ENCODE data around the gene SORL1-AS1.
A peak's percentile ranks its signal among the peaks of the same experiment; 100 is the strongest.

Gene SORL1-AS1

GRCh38 chr11:121453589-121454299 lies 977 bp upstream of the SORL1-AS1 start:
- H3K4me3 ChIP-seq (replicated peaks in 1 of 3; ENCODE audit: low read depth in 2 of 3, low read length in 3 of 3) = peak overlapping the region; percentile 70 to 98 (median 88)
- no peaks in the 10 kb centered on the region for H3K9me3 ChIP-seq (replicated peaks in 1 of 2; ENCODE audit: control insufficient read depth in 1 of 2, insufficient read depth in 1 of 2, low read length in 2 of 2)
- Mint-ChIP-seq H3K36me3 (peaks cover 16 to 29% of the 10 kb centered on the region in 2 donors), H3K27ac (peak overlapping the region; percentile 26 to 97 (median 83)), H3K4me3 (peak overlapping the region; percentile 98 to 99), H3K9me3 (peaks cover 0 to 2% (median 0%) of the 10 kb centered on the region in 7 donors), H3K4me1 (peaks cover 93% of the 10 kb centered on the region), H3K27me3 (ENCODE audit: low read depth in 3 of 3) (no peaks in the 10 kb centered on the region)
- WGBS (ENCODE audit: insufficient coverage) = 69% methylated on average over 2 of the region's 6 CpGs
- H3K9ac ChIP-seq (ENCODE audit: insufficient read depth, low read length, poor library complexity, severe bottlenecking) = peak overlapping the region; percentile 83
- H3K4me2 ChIP-seq (replicated peaks; ENCODE audit: extremely low read depth, low read length, poor library complexity, severe bottlenecking) = peak overlapping the region; percentile 86
- H4K20me1 ChIP-seq (ENCODE audit: insufficient read depth, low read length) = peaks cover 63% of the 10 kb centered on the region
- peak overlapping the region; percentile 5 to 99 for H3K27ac ChIP-seq (ENCODE audit: low read depth in 1 of 2, low read length in 2 of 2)
- no peak for TF ChIP-seq CTCF (IDR thresholded peaks at IDR 0.05)
- H3K4me1 ChIP-seq (ENCODE audit: control insufficient read depth in 1 of 2, insufficient read depth in 2 of 2, low read length in 2 of 2) = peaks cover 81 to 94% of the 10 kb centered on the region in 2 donors
- peak in 2 of 3 donors; percentile 32 to 43 for DNase-seq
- no peak overlapping the region for H2AFZ ChIP-seq (ENCODE audit: insufficient read depth, low read depth, low read length, poor library complexity, severe bottlenecking)
- H3K27me3 ChIP-seq (ENCODE audit: control insufficient read depth in 2 of 2, insufficient read depth in 2 of 2, low read length in 2 of 2) = no peaks in the 10 kb centered on the region
- intact Hi-C loops (cut with micrococcal nuclease) = loop anchor here (5.0 kb wide), 2 partner anchors 36 to 124 kb away; no protein-coding TSS in a partner anchor
- peaks cover 81% of the 10 kb centered on the region for H3K79me2 ChIP-seq (ENCODE audit: insufficient read depth, low read length)
- H3K36me3 ChIP-seq (replicated peaks in 1 of 2; ENCODE audit: control insufficient read depth in 1 of 2, insufficient read depth in 2 of 2, low read length in 2 of 2) = peaks cover 2 to 13% of the 10 kb centered on the region in 2 donors

GRCh38 chr11:121451986-121452608 lies 670 bp downstream of the SORL1-AS1 start, which contains the start of gene SORL1:
Gene SORL1 (plus strand): TSS chr11:121452314. CDS start chr11:121452332, 18 bp downstream.
- Mint-ChIP-seq H3K36me3 (peaks cover 4 to 16% of the 10 kb centered on the region in 2 donors), H3K4me3 (peak within 1 kb of the TSS; percentile 98 to 99), H3K27me3 (ENCODE audit: low read depth in 3 of 3) (no peaks in the 10 kb centered on the region), H3K4me1 (peaks cover 93% of the 10 kb centered on the region), H3K27ac (peak within 1 kb of the TSS; percentile 89 to 97 (median 91)), H3K9me3 (peaks cover 0 to 2% (median 0%) of the 10 kb centered on the region in 7 donors)
- TF ChIP-seq CTCF (IDR thresholded peaks at IDR 0.05) = peak; percentile 52
- DNase-seq = peak; percentile 56 to 68 (median 60)
- under 1% methylated on average over 89 of the region's 89 CpGs for WGBS (ENCODE audit: insufficient coverage)
- Histone ChIP-seq H3K79me2 (ENCODE audit: insufficient read depth, low read length) (peaks cover 65% of the 10 kb centered on the region), H3K27me3 (ENCODE audit: control insufficient read depth in 2 of 2, insufficient read depth in 2 of 2, low read length in 2 of 2) (no peaks in the 10 kb centered on the region), H3K27ac (ENCODE audit: low read depth in 1 of 2, low read length in 2 of 2) (peak within 1 kb of the TSS; percentile 45 to 99), H3K4me2 (replicated peaks; ENCODE audit: extremely low read depth, low read length, poor library complexity, severe bottlenecking) (peak within 1 kb of the TSS; percentile 86), H4K20me1 (ENCODE audit: insufficient read depth, low read length) (peaks cover 46% of the 10 kb centered on the region), H3K9ac (ENCODE audit: insufficient read depth, low read length, poor library complexity, severe bottlenecking) (peak within 1 kb of the TSS; percentile 83), H3K9me3 (replicated peaks in 1 of 2; ENCODE audit: control insufficient read depth in 1 of 2, insufficient read depth in 1 of 2, low read length in 2 of 2) (no peaks in the 10 kb centered on the region), H3K4me1 (ENCODE audit: control insufficient read depth in 1 of 2, insufficient read depth in 2 of 2, low read length in 2 of 2) (peaks cover 90 to 96% of the 10 kb centered on the region in 2 donors), H3K4me3 (replicated peaks in 1 of 3; ENCODE audit: low read depth in 2 of 3, low read length in 3 of 3) (peak within 1 kb of the TSS; percentile 70 to 98 (median 88)), H2AFZ (ENCODE audit: insufficient read depth, low read depth, low read length, poor library complexity, severe bottlenecking) (peak within 1 kb of the TSS; percentile 70), H3K36me3 (replicated peaks in 1 of 2; ENCODE audit: control insufficient read depth in 1 of 2, insufficient read depth in 2 of 2, low read length in 2 of 2) (no peaks in the 10 kb centered on the region)
- intact Hi-C loops (cut with micrococcal nuclease) = loop anchor here (5.0 kb wide), 2 partner anchors 35 to 125 kb away; no protein-coding TSS in a partner anchor
